GM23248 (cell line): ENCODE data around the gene AARSD1.
"Not testable (repeated sequence)": the region's sequence is repeated elsewhere in the genome, so short reads cannot be mapped to it uniquely, and the experiment has no call there.

Experiments
- EZH2 ChIP-seq: fragments of 200-600 bp; sonication (generic); IDR thresholded peaks from 2 replicates; pipeline ENCODE4 v1.6.1; 2018; ENCODE audit warnings: antibody characterized with exemption, mild to moderate bottlenecking; ENCODE audit not compliant: insufficient read depth, poor library complexity, severe bottlenecking
- EZH2phosphoT487 ChIP-seq: fragments of 200-600 bp; sonication (generic); IDR thresholded peaks from 2 replicates; pipeline ENCODE4 v1.6.1; 2018; ENCODE audit warnings: antibody characterized with exemption, moderate library complexity, mild to moderate bottlenecking, low read depth; ENCODE audit not compliant: insufficient read depth

DNA sequence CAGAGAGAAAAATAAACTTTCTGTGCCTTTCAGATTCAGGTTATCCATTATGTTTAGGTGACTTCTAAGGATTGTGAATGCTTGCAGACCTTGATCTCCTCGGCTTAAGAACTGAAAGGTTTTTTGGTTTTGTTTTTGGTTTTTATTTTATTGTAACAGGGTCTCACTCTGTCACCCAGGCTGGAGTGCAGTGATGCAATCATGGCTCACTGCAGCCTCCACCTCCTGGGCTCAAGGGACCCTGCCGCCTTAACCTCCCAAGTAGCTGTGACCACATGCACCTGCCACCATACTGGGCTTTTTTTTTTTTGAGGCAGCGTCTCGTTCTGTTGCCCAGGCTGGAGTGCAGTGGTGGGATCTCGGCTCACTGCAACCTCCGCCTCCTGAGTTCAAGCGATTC, 40.8 kb downstream of the AARSD1 start:
- TF ChIP-seq EZH2, EZH2phosphoT487: not testable (repeated sequence)
